Measurements from ENCODE around the gene TNFSF13. TPM values are rescaled to one million over a fixed set of nuclear protein-coding genes. Genes with fewer than 3 reads are reported as not detected.
A peak's percentile ranks its signal among the peaks of the same experiment; 100 is the strongest.

TNFSF13 gene
- total RNA-seq, 1 donor, result 1.4 TPM

DNA sequence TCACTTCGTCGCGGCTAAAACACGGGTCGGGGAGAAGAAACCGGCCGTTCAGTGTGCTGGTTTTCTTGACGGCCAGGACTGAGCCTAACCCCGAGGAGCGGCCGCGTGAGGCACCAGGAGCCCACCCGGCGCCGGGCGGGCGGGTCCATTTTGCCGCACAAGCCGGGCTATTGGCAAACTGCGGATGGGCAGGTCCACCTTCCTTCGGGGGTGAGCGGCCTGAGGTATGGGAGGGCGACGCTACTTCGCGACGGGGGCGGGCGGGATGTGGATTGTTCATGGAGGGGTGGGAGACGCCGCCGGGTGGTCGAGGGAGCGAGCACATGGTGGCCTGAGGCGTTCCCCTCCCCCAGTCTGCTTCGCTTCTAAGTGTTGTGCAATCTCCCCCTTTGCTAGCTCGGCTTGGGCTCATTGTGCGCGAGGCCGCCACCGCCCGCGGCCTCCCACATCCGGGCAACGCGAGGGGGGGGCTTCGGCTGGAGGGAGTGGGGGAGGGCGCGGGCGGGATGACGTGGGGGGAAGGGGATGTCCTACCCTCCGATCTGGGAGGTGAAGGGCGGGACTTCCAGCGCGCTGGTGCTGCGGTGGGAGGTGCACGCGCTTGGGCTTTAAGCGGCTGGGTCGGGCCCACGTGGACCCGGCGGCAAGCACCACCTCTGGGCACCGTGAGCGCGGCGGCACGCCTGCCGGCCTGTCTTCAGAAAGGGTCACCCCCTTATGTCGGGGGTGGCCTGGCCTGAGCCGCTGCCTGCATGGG is 15.0 kb downstream of the TNFSF13 start:
- TF ChIP-seq, protein P1, sequence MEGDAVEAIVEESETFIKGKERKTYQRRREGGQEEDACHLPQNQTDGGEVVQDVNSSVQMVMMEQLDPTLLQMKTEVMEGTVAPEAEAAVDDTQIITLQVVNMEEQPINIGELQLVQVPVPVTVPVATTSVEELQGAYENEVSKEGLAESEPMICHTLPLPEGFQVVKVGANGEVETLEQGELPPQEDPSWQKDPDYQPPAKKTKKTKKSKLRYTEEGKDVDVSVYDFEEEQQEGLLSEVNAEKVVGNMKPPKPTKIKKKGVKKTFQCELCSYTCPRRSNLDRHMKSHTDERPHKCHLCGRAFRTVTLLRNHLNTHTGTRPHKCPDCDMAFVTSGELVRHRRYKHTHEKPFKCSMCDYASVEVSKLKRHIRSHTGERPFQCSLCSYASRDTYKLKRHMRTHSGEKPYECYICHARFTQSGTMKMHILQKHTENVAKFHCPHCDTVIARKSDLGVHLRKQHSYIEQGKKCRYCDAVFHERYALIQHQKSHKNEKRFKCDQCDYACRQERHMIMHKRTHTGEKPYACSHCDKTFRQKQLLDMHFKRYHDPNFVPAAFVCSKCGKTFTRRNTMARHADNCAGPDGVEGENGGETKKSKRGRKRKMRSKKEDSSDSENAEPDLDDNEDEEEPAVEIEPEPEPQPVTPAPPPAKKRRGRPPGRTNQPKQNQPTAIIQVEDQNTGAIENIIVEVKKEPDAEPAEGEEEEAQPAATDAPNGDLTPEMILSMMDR (IDR thresholded peaks at IDR 0.05; ENCODE audit: insufficient read depth, low read length), result no peak
- DNase-seq (ENCODE audit: low read depth), result peak; percentile 93
- peak overlapping the region; percentile 99 for H3K4me3 ChIP-seq (ENCODE audit: low read depth, low read length)

DNA sequence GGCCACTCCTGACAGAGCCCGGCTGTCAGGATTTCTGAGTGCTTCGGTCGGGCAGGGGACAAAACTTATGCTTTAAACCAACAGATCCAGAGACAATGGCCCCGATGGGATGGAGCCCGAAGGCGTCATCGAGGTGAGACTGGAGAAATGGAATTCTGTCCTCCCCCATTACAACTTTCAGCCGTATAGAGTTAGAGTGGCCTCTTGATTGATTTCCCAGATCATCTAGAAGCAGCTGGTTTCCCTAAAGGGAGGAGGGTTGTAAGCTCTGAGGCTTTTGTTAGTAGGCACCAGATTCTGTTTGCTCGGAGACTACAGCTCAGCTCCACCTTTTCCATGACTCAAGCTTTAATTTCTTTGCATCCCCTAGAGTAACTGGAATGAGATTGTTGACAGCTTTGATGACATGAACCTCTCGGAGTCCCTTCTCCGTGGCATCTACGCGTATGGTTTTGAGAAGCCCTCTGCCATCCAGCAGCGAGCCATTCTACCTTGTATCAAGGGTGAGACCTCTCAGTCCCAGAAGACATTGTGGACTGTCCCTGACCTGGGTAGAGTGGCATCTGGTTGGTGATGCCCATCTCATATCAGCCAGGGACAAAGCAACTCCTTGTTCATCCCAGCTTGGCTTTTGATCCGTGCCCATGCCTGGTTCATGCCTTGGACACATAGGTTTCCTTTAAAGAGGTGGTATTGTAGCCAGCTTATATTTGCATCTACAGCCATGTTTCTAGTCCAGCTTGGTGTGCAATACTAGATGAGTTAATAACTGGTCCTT is 15.8 kb downstream of the TNFSF13 start:
- TF ChIP-seq, protein P1 (IDR thresholded peaks at IDR 0.05; ENCODE audit: insufficient read depth, low read length), result no peak
- peak overlapping the region; percentile 99 for H3K4me3 ChIP-seq (ENCODE audit: low read depth, low read length)
- DNase-seq (ENCODE audit: low read depth), result peak; percentile 40

DNA sequence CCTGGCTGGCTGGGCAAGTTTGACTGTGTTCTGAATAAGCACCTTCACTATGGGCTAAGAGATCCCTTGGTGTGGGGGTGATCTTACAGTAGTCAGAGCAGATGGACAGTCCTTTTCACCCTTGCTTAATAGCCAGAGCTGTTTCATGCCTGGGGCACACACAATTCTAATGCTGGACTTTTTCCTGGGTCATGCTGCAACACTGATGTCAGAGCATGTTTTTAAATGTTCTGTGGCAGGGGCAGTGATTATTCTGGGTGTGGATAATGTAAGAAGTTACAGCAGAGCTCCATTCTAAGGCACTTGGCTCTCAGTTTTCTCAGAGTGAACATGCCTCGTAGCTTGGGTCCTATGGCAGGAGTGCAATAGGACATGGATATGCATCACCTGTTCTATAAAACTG is 16.9 kb downstream of the TNFSF13 start:
- no peak for DNase-seq (ENCODE audit: low read depth)
- TF ChIP-seq, protein P1 (IDR thresholded peaks at IDR 0.05; ENCODE audit: insufficient read depth, low read length), result no peak
- peak overlapping the region; percentile 99 for H3K4me3 ChIP-seq (ENCODE audit: low read depth, low read length)

DNA sequence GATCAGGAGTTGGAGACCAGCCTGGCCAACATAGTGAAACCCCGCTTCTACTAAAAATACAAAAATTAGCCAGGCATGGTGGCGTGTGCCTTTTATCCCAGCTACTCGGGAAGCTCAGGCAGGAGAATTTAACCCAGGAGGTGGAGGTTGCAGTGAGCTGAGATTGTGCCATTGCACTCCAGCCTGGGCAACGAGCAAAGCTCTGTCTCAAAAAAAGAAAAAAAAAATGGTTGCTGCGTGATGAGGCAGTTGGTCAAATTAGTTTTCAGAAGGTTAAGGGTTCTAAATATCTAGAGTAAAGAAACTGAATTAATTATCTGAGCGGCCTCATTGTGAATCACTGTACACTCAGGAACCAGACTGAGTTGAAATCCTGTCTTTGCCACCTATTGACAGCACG is 17.4 kb downstream of the TNFSF13 start:
- no peak for DNase-seq (ENCODE audit: low read depth)
- no peak overlapping the region for H3K4me3 ChIP-seq (ENCODE audit: low read depth, low read length)
- TF ChIP-seq, protein P1 (IDR thresholded peaks at IDR 0.05; ENCODE audit: insufficient read depth, low read length), result no peak

DNA sequence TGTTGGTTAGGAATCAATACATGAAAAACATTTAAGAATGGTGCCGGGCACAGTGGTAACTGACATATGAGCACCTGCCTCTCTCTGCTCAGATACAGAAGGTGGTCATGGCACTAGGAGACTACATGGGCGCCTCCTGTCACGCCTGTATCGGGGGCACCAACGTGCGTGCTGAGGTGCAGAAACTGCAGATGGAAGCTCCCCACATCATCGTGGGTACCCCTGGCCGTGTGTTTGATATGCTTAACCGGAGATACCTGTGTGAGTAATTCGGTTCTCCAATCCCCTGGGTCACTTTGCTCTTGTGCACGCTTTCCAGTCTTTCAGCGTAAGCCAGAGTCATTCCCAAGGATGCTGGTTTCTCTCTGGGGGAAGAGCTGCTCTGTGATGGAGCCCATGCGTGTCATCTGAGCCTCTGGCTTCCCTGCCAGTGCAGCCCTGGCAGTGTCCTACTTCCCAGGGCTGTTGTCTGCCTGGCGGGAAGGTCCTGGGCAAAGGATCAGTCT is 17.9 kb downstream of the TNFSF13 start:
- TF ChIP-seq, protein P1 (IDR thresholded peaks at IDR 0.05; ENCODE audit: insufficient read depth, low read length), result no peak
- no peak for DNase-seq (ENCODE audit: low read depth)
- H3K4me3 ChIP-seq (ENCODE audit: low read depth, low read length), result no peak overlapping the region

DNA sequence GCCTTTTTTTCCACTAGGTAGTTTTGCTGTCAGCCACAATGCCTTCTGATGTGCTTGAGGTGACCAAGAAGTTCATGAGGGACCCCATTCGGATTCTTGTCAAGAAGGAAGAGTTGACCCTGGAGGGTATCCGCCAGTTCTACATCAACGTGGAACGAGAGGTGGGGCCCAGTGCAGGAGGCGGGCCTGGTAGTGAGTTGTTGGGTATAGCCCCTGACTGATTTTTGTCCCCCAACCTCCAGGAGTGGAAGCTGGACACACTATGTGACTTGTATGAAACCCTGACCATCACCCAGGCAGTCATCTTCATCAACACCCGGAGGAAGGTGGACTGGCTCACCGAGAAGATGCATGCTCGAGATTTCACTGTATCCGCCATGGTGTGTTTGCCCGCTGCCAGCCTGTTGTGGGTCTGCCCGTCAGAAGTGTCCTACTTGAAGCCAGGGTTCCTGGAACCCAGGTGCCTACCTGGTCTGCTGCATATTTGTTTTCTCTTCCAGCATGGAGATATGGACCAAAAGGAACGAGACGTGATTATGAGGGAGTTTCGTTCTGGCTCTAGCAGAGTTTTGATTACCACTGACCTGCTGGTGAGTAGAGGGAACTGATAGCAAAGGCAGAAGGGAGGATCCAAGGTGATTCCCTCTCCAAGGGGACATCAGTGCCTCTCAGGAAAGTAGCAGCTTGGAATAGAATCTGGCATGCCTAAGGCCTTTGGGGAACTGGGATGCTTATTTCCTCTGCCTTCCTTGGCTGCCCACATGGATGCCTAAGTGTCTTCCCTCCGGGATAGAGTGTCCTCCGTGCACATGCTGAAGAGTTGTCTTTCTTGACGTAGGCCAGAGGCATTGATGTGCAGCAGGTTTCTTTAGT is 19.0 kb downstream of the TNFSF13 start:
- TF ChIP-seq, protein P1 (IDR thresholded peaks at IDR 0.05; ENCODE audit: insufficient read depth, low read length), result no peak
- no peak for DNase-seq (ENCODE audit: low read depth)
- no peak overlapping the region for H3K4me3 ChIP-seq (ENCODE audit: low read depth, low read length)
